Measurements from ENCODE around the gene DCUN1D3.

- TF ChIP-seq, protein P1, sequence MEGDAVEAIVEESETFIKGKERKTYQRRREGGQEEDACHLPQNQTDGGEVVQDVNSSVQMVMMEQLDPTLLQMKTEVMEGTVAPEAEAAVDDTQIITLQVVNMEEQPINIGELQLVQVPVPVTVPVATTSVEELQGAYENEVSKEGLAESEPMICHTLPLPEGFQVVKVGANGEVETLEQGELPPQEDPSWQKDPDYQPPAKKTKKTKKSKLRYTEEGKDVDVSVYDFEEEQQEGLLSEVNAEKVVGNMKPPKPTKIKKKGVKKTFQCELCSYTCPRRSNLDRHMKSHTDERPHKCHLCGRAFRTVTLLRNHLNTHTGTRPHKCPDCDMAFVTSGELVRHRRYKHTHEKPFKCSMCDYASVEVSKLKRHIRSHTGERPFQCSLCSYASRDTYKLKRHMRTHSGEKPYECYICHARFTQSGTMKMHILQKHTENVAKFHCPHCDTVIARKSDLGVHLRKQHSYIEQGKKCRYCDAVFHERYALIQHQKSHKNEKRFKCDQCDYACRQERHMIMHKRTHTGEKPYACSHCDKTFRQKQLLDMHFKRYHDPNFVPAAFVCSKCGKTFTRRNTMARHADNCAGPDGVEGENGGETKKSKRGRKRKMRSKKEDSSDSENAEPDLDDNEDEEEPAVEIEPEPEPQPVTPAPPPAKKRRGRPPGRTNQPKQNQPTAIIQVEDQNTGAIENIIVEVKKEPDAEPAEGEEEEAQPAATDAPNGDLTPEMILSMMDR (IDR thresholded peaks at IDR 0.05; ENCODE audit: low read depth, low read length): no peak
- no peak for TF ChIP-seq POLR2A (IDR thresholded peaks at IDR 0.05; ENCODE audit: extremely low read depth, insufficient read length)
These were observed 13.0 kb downstream of the DCUN1D3 start for GRCh38 chr16:20887207-20887606.
